ENCODE results near the gene TMEM114.

The TMEM114 gene

DNA sequence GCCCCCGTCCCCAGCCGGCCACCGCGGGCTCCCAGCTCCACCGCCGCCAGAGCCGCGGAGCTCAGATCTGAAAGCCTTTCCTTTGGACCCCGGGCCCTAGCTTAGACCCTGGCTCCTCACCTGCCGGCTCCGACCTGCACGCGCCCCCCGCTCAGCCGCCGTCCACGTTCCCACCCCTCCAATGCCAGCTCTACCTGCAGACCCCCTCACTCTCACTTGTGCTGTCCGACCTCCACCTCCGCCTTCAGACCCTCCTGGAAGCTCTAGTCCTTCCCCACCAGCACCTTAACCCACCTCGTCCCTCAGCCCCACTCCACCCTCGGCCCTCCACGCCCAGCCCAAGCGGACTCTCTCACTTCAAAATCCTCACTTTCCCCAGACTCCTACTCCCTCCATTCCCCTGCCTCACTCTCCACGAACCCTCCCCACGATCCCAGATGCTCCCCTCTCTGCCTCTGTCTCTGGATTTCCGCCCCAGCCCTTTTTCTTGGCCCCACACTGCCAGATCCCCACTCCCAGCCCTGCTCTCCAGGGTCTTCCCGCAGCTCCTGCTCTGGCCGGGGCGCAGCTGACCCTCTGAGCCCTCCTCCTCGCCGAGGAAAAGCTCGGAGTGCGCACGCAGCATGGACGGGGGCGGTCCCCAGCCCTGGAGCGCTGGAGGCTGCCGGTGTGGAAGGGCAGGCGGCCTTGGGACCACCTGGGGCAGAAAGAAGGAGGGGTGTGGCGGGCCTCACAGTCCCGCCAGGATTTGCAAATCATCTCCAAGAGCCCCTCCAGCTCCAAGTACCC lies at the start of gene TMEM114:
Gene TMEM114 (minus strand): TSS at position 612 of the 789 bp plus-strand sequence. CDS start 673 bp downstream, outside the sequence.
- no peak for DNase-seq

GRCh38 chr16:8639694-8640093 lies 49.4 kb upstream of the TMEM114 start:
- DNase-seq: no peak

GRCh38 chr16:8634991-8635736 lies 44.9 kb upstream of the TMEM114 start:
- no peak for DNase-seq

GRCh38 chr16:8632675-8633182 lies 42.4 kb upstream of the TMEM114 start:
- no peak for DNase-seq

DNA sequence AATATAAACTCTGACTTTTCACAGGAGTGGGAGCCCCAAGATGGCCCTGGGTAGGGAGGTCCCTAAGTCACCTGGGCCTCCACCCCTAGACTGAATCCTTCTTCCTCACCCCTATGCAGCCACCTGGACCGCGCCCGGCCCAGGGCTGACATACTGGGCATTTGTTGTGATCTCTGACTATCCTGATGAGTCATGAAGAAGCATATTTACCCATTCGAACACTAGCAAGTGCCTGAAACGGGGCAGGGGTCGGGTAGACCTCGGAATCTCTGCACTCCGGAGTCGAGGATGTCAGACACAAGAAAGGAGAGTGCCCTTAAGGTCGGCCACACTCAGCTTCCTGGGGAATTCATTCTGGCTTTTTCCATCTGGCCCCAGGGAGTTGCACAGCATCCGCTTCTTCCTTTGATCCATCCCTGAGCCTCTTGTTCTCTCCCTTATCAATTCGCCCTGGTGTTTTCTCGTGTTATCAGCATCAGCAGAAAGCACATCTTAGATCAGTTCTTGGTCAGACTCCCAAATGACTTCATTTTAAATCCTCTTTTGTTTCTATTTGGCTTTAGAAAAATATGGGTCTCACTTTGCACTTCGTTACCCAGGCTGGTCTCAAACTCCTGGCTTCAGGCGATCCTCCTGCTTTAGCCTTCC lies 41.6 kb upstream of the TMEM114 start:
- no peak for DNase-seq

- no peak for DNase-seq
Measured at GRCh38 chr16:8631373-8631772, 41.1 kb upstream of the TMEM114 start.

DNA sequence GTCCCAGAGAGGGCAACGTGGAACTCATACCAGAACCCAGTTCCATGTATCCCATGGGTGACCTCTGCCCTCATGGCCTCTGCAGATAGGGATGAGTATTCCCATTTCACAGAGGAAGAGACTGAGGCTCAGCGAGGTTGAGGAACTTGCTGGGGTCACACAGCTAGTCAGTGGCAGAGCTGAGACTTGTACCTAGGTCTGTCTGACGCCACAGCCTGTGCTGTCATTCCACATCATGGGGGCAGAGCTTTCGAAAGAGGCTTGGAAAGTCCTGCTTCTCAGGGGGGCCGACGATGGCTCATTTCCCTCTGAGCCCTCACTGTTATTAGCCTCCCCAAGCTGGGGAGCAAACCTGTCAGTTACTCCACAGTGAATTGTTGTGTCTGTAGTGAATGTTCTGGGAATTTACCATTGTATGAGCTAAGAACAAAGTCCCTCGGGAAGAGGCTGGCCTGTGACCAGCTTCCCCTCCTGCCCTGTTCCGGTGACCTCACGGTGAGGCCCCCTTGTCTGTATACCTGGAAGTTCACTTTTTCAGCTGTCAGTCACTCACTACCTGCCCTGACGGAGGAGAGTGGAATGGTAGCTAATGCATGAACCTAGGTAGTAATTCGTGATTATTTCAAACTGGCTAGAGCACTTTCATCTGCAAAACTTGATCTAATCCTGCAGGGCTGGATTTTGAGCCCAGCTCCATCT lies 40.1 kb upstream of the TMEM114 start:
- no peak for DNase-seq

DNA sequence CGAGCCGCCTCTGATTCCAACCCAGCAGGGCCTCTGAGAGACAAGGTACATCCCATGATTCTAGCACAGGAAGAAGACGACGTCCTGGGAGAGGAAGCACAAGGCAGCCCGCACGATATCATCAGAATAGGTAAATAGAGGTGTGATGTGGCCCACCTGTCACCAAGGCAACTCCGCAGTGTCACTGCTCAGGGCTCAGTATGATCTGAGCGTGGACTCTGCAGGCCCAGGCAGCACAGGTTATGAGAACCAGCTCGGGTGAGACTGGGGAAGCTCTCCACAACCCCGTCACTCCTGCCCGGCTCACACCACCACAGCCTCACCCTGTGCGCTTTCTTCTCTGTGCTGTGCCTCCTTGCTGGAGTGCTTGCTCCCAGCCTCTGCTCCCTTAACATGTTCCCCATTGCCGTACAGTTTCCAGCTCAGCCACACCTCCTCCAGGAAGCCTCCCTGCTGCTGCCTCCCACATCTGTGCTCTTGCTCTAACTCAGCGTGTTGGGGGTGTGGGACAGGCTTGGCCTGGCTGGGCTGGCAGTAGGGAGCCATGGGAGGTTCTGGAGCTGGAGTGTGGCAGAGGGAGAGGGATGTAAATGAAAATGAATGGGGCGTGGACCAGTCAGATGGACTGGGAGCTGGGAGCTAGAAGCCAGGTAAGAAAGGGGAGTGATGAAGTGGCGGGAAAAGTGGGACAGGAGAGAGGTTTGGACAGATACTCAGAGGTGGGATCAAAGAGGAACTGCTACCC lies 38.8 kb upstream of the TMEM114 start:
- no peak for DNase-seq

- DNase-seq: no peak
Measured at GRCh38 chr16:8627456-8627855, 37.1 kb upstream of the TMEM114 start.

GRCh38 chr16:8626946-8627345 lies 36.6 kb upstream of the TMEM114 start:
- DNase-seq: no peak

DNA sequence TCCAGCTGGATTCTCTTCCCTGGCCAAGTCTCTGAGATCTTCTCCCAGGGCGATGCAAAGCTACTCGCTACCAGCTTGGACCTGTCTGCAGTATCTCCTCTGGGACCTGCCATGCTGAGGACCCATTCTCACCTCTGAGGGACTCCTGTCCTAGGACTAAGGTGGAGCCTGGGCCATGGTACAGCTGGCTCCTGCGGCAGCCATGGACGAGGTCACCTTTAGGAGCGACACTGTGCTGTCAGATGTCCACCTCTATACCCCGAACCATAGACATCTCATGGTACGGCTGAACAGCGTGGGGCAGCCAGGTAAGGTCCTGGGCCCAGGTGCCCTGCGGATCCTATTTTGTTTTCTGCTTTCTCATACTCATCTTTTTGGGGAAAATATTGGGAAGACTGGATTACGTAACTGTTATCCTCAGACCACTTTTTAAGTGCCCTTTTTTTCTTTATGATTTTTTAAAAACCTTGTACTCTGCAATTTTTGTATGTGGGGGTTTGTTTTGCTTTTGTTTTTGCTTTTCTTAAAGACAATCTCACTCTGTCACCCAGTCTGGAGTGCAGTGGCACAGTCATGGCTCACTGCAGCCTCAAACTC lies 35.3 kb upstream of the TMEM114 start:
- no peak for DNase-seq

- no peak for DNase-seq
Measured at GRCh38 chr16:8623634-8624033, 33.3 kb upstream of the TMEM114 start.

GRCh38 chr16:8622315-8622656 lies 32.0 kb upstream of the TMEM114 start:
- DNase-seq: no peak

- DNase-seq: peak; percentile 82
Measured at GRCh38 chr16:8621572-8622314, 31.4 kb upstream of the TMEM114 start, which contains the start of gene METTL22. Gene METTL22, plus strand, starts transcription at chr16:8621698. Its CDS starts 3,968 bp downstream, at chr16:8625666.

GRCh38 chr16:8621222-8621571 lies 30.9 kb upstream of the TMEM114 start:
- DNase-seq: no peak

DNA sequence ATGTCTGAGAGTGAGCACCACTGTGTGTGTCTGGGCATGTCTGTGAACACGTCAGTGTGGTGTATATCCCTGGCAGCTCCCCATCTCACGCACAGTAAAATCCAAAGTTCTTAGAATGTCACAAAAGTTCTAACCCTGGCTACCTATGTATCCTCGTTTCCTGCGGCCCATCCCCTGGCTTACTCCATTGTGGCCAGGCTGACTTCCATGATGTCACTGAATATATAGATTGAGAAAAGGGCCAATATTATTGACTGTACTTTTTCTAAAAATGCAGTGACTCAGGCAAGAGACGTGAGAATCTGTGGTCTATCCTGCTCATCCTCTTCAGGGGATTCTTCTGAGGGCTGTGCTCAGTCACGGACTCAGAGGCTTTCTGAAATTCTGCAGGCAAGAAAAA lies 30.2 kb upstream of the TMEM114 start:
- no peak for DNase-seq

DNA sequence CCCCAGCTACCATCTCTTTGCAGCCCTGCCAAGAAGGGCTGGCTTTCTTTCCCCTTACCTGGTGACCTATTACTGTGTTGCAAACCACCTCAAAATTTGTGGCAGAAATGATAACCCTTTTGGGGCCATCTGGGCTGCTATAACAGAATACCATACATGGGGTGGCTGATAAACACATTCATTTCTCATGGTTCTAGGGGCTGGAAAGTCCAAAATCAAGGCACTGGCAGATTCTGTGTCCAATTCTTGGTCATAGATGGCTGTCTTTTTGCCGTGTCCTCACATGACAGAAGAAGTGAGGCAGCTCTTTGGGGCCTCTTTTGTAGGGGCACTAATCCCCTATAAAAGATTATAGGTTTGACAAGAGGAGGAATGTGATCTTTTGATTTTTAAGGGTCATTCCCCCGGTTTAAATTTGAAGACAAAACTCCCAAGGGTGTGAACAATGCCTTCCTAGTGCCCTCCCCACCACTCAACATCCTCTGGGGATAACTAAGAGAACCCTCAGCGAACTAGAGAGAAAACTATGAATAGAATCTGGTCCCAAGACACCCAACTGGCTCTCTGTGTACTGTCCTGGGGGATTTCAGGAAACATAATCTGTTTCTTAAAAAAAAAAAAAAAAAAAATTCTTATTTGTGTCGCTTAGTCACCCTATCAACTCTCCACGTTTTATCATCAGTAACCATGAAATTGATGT lies 29.5 kb upstream of the TMEM114 start:
- DNase-seq: no peak

DNA sequence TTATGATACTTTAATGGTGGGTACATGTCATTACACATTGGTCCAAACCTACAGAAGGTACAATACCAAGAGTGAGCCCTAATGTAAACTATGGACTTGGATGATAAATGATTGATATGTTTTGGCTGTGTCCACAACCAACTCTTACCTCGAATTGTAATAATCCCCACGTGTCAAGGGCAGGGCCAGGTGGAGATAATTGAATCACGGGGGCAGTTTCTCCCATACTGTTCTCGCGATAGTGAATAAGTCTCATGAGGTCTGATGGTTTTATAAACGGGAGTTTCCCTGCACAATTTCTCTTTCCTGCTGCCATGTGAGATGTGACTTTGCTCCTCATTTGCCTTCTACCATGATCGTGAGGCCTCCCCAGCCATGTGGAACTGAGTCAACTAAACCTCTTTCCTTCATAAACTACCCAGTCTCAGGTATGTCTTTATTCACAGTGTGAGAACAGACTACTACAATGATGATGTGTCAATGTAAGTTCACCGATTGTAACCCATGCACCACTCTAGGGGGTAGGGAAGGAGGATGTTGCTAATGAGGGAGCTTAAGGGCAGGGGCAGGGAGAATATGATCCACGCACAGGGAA lies 24.2 kb upstream of the TMEM114 start:
- no peak for DNase-seq

DNA sequence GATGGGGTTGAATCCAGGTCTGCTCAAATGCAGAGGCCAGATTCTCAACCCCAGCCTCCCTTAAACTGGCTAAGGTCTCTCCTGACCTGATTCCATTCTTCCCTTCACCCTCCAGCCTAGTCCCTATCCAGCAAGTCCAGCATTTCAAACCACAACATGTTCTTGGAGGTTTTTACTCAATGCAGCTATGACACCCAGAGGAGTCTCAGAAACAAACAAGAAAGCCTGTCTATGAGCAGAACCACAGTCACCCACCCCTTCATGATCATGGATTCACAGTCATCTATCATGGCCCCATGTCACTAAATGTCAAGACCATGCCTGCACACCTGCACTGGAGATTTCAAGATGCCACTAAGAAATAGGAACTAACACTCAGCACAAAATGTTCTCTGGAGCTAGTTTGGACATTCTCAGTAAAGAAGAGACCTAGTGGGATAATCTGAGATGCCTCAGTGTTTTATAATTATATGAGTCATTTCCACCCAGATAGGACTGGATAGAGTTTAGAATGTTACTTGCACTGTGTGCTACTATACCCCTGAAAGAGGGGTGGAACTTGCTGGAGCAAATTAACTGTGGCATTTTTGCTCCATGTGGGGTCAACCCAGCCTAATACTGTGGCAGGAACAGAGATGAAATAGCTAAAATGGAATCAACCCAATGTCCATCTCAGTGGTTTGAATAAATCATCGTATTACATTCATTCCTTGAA lies 21.7 kb upstream of the TMEM114 start:
- no peak for DNase-seq

Measured in NCI-H1092 (cell line).